ENCODE measurements around the gene ZNF169.
"Not testable (repeated sequence)": the region's sequence is repeated elsewhere in the genome, so short reads cannot be mapped to it uniquely, and the experiment has no call there.

Gene ZNF169

DNA sequence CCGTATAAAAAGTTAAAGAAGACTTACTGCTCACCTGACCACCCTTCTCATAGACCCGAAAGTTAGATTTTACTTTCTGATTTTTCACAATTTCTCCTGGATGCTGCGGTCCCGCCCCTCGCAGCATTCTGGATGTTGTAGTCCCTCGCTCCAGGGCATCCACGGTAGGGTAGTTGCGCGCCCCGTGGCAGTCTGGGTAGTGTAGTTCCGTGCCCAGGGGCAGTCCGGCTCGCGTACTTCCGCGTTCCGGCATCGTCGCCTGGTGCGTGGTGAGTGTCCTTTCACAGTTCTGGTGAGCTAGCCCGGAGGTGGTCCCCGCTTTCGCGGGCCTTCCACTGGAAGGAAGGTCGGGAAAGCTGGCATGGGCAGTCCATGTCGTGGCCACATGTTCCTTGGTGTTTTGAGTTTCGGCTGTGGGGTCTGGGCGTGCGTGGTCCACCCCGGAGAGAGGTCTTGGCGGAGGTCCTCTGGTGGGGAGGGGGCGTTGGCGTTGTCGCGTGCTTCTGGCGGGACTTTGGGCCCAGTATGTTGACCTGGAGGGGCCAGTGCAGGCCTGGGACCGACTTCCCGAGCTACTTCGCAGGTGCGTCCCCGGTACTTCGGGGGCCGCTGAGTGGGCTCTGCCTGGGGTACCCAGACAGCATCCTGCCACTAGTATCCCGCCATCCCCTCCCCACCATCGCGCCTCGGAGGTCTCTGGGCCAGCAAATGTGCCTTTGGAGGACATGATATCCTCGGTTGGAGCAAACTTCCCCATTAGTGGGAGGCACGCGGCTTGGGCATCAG is at the start of gene ZNF169:
Gene ZNF169 (plus strand): TSS at position 222 of the 786 bp plus-strand sequence. CDS start 19,515 bp downstream, outside the sequence.
- H3K9ac ChIP-seq (ENCODE audit: low read length) = peak within 1 kb of the TSS; percentile 70
- H3K27me3 ChIP-seq (ENCODE audit: control insufficient read depth, insufficient read depth, low read length) = no peaks in the 10 kb centered on the region
- peaks cover 5% of the 10 kb centered on the region; the same call in 1 of the 2 replicates for H3K4me1 ChIP-seq (ENCODE audit: control insufficient read depth, insufficient read depth, low read length)
- H3K36me3 ChIP-seq (ENCODE audit: control insufficient read depth, insufficient read depth, low read length) = peaks cover 4% of the 10 kb centered on the region; the same call in 1 of the 2 replicates
- no peak within 1 kb of the TSS for H3K27ac ChIP-seq (ENCODE audit: low read depth, low read length)
- H3K9me3 ChIP-seq (ENCODE audit: control insufficient read depth, insufficient read depth, low read depth, low read length) = no peaks in the 10 kb centered on the region
- H3K4me3 ChIP-seq (ENCODE audit: low read depth, low read length) = peak within 1 kb of the TSS; percentile 82

DNA sequence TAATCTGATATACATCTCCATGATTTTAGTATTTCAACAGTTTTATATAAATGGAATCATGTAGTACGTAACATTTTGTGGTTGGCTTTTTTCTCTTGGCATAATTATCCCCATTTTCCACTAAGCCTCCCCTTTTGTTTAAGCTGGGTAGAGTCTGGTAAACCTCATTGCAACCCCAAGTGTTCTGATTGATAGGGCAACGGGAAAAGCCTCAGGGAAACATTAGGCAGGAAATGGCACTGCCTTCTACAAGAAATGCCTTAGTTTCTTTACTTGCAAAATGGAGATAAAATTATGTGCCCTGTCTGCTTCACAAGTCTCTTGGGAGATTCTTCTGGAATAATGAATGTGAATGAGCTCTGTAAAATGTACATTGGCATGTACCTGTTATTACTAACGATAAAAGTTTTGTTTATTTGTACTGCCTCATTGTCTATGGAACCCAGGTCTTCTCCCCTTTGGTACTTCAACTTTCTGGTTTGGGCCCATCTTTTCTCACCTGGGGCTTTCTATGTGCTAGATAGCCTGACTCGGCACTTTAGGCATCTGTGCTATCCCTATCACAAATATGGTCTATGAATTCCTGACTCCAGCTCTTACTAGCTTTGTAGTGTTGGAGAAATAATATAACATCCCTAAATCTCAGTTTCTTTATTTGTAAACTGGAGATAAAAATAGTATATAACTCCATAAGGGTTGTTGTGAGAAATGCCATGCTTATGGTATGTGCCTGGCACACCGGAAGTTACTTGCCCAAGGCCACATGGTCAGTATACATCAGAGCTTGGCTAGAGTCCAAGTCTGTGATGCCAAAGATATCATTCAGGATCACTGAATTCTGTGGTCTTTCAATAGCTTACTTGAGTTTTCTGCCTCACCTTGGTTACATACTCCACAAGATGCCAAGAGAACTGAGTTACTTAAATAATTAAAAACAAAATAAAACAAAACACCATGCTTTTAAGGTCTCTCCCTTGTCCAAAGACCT is 48.2 kb upstream of the ZNF169 start:
- no peak overlapping the region for H3K27ac ChIP-seq (ENCODE audit: low read depth, low read length)
- no peaks in the 10 kb centered on the region for H3K36me3 ChIP-seq (ENCODE audit: control insufficient read depth, insufficient read depth, low read length)
- peaks cover 14% of the 10 kb centered on the region for H3K4me1 ChIP-seq (ENCODE audit: control insufficient read depth, insufficient read depth, low read length)

DNA sequence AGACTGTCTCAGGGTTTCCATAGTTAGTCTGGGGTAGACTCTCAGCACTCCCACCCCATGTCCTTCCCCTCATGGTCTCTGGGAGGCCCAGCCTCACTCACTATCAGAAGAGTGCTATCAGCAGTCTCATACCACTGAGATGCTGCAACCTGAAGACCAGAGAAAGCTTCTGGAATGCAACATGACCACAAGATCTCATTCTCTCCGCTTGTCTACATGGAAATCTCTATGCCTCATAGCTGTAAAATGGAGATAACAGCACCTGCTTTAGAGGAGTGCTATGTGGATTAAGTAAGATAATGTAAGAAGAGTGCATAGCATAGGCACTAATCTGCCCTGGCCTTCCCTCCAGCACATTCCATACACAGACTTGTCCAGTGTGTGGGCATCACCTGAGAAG is 47.0 kb upstream of the ZNF169 start:
- H3K27me3 ChIP-seq (ENCODE audit: control insufficient read depth, insufficient read depth, low read length) = no peaks in the 10 kb centered on the region
- H3K9me3 ChIP-seq (ENCODE audit: control insufficient read depth, insufficient read depth, low read depth, low read length) = peaks cover 9% of the 10 kb centered on the region
- H3K27ac ChIP-seq (ENCODE audit: low read depth, low read length) = no peak overlapping the region
- peaks cover 14% of the 10 kb centered on the region for H3K4me1 ChIP-seq (ENCODE audit: control insufficient read depth, insufficient read depth, low read length)
- no peak overlapping the region for H3K4me3 ChIP-seq (ENCODE audit: low read depth, low read length)
- H3K36me3 ChIP-seq (ENCODE audit: control insufficient read depth, insufficient read depth, low read length) = no peaks in the 10 kb centered on the region
- no peak overlapping the region for H3K9ac ChIP-seq (ENCODE audit: low read length)

More for the DNA sequence above, 48.2 kb upstream of the ZNF169 start:
- Histone ChIP-seq H3K9ac (ENCODE audit: low read length) (no peak overlapping the region), H3K4me3 (ENCODE audit: low read depth, low read length) (no peak overlapping the region), H3K27me3 (ENCODE audit: control insufficient read depth, insufficient read depth, low read length) (no peaks in the 10 kb centered on the region), H3K9me3 (ENCODE audit: control insufficient read depth, insufficient read depth, low read depth, low read length) (0 out of 2 replicates have a peak, but pooled peaks cover 2% of the 10 kb centered on the region)

DNA sequence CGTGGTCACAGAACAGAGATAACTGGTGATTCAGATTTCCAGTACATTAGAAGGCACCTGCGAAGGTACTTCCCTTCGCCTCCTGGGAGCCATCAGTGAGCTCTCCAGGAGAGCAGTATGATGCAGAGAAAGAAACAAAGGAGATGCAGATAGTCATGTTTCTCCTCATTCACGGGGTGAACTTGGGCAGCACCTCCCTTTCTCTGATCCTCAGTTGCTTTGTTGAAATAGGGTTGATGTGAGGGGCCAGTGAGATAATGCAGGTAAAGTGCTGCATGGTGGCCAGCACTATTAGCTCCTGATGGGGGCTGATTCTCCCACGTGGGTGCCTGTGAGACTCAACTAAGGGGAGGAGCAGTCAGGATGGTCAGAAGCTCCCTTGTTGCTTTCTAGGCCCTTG is 46.6 kb upstream of the ZNF169 start:
- no peak overlapping the region for H3K9ac ChIP-seq (ENCODE audit: low read length)
- H3K4me1 ChIP-seq (ENCODE audit: control insufficient read depth, insufficient read depth, low read length) = peaks cover 14% of the 10 kb centered on the region
- no peaks in the 10 kb centered on the region for H3K27me3 ChIP-seq (ENCODE audit: control insufficient read depth, insufficient read depth, low read length)
- no peak overlapping the region for H3K4me3 ChIP-seq (ENCODE audit: low read depth, low read length)
- no peak overlapping the region for H3K27ac ChIP-seq (ENCODE audit: low read depth, low read length)
- no peaks in the 10 kb centered on the region for H3K36me3 ChIP-seq (ENCODE audit: control insufficient read depth, insufficient read depth, low read length)
- peaks cover 9% of the 10 kb centered on the region for H3K9me3 ChIP-seq (ENCODE audit: control insufficient read depth, insufficient read depth, low read depth, low read length)

DNA sequence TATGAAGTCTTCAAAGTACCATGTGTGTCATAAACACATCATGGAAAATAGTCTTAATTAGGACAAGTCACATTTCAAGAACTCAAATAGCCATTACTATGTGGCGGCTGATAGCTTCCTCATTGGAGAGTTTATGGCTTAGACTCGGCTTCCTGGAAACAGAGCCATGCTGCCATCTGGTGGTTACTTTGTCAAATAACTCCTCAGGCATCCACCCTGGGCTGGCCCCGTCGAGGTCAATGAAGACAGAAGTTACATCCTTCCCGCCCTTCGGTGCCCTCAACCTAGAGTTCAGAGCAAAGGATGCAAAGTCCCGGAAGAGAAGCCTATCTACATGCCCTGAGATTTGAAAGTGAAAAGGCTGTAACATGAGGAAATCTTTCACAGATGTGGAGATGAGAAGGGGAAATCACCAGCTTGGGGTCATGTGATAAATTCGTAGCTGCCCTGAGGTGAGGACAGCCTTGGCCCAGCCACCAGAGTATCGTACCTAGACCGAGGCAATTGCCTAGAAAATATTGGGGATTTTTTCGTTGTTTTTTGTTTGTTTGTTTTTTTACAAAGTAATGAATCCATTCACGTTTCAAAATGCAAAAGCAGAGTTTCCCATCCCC is 45.5 kb upstream of the ZNF169 start:
- no peak overlapping the region for H3K4me3 ChIP-seq (ENCODE audit: low read depth, low read length)
- no peak overlapping the region for H3K27ac ChIP-seq (ENCODE audit: low read depth, low read length)
- no peaks in the 10 kb centered on the region for H3K27me3 ChIP-seq (ENCODE audit: control insufficient read depth, insufficient read depth, low read length)
- no peaks in the 10 kb centered on the region for H3K36me3 ChIP-seq (ENCODE audit: control insufficient read depth, insufficient read depth, low read length)
- no peak overlapping the region for H3K9ac ChIP-seq (ENCODE audit: low read length)
- peaks cover 14% of the 10 kb centered on the region for H3K4me1 ChIP-seq (ENCODE audit: control insufficient read depth, insufficient read depth, low read length)
- peaks cover 9% of the 10 kb centered on the region for H3K9me3 ChIP-seq (ENCODE audit: control insufficient read depth, insufficient read depth, low read depth, low read length)

DNA sequence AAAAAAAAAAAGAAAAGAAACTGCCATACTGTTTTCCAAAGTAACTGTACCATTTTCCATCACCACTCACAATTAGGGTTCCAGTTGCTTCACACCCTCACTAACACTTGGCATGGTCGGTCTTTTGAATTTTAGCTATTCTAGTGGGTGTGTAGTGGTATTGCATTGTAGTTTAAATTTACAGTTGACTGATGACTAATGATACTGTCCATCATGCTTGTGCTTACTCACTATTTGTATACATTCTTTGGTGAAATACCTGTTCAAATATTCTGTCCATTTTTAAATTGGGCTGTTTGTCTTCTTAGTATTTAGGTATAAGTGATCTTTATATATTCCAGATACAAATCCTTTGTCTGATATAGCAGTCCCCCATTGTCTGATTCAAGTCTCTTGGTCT is 36.2 kb upstream of the ZNF169 start:
- H3K27me3 ChIP-seq (ENCODE audit: control insufficient read depth, insufficient read depth, low read length) = no peaks in the 10 kb centered on the region
- no peak overlapping the region for H3K9ac ChIP-seq (ENCODE audit: low read length)
- no peaks in the 10 kb centered on the region for H3K9me3 ChIP-seq (ENCODE audit: control insufficient read depth, insufficient read depth, low read depth, low read length)
- H3K4me3 ChIP-seq (ENCODE audit: low read depth, low read length) = no peak overlapping the region
- no peaks in the 10 kb centered on the region for H3K4me1 ChIP-seq (ENCODE audit: control insufficient read depth, insufficient read depth, low read length)
- no peaks in the 10 kb centered on the region for H3K36me3 ChIP-seq (ENCODE audit: control insufficient read depth, insufficient read depth, low read length)
- H3K27ac ChIP-seq (ENCODE audit: low read depth, low read length) = no peak overlapping the region

DNA sequence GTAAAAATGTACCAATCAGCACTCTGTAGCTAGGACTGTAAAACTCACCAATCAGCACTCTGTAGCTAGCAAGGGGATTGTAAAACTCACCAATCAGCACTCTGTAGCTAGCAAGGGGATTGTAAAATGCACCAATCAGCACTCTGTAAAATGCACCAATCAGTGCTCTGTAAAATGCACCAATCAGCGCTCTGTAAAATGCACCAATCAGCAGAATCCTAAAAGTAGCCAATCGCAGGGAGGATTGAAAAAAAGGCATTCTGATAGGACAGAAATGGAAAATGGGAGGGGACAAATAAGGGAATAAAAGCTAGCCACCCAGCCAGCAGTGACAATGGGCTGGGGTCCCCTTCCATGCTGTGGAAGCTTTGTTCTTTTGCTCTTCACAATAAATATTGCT is 33.7 kb upstream of the ZNF169 start:
- H3K9me3 ChIP-seq (ENCODE audit: control insufficient read depth, insufficient read depth, low read depth, low read length); H3K9ac ChIP-seq (ENCODE audit: low read length); H3K36me3 ChIP-seq (ENCODE audit: control insufficient read depth, insufficient read depth, low read length); H3K27ac ChIP-seq (ENCODE audit: low read depth, low read length); H3K4me1 ChIP-seq (ENCODE audit: control insufficient read depth, insufficient read depth, low read length); H3K4me3 ChIP-seq (ENCODE audit: low read depth, low read length); H3K27me3 ChIP-seq (ENCODE audit: control insufficient read depth, insufficient read depth, low read length): not testable (repeated sequence)

DNA sequence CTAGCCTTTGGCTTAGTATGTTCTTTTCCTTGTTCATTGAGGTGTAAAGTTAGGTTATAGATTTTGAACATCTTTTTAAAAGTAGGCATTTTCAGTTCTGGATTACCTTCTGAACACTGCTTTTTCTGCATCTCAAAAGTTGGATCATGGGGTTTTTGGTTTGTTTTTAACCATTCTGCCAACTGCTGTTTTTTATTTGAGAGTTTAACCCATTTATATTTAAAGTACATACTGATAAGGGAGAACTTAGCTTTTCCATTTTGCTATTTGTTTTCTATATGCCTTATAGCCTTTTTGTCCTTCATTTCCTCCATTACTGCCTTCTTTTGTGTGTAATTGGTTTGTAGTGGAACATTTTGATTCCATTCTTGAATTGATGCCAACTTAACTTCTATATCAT is 30.5 kb upstream of the ZNF169 start:
- Histone ChIP-seq H3K4me3 (ENCODE audit: low read depth, low read length) (no peak overlapping the region), H3K27ac (ENCODE audit: low read depth, low read length) (no peak overlapping the region), H3K9me3 (ENCODE audit: control insufficient read depth, insufficient read depth, low read depth, low read length) (no peaks in the 10 kb centered on the region), H3K9ac (ENCODE audit: low read length) (no peak overlapping the region), H3K4me1 (ENCODE audit: control insufficient read depth, insufficient read depth, low read length) (no peaks in the 10 kb centered on the region), H3K27me3 (ENCODE audit: control insufficient read depth, insufficient read depth, low read length) (no peaks in the 10 kb centered on the region), H3K36me3 (ENCODE audit: control insufficient read depth, insufficient read depth, low read length) (no peaks in the 10 kb centered on the region)

DNA sequence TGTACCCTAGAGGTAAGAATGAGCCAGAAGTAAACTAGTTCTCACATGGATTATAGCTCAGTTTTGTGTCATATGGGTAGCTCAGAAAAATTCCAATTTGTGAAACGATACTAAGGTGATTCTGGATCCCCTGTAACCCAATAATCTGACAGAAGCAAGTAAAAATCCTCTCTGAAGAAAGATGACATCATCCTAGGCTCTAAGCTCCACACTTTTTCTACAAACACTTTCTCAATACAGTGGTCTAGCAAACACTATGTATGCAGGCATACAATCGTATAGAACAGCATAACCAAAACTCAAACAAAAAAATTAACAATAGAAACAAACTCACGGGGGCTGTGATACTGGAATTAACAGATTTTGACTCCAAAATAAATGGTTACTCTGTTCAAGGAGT is 26.7 kb upstream of the ZNF169 start:
- Histone ChIP-seq H3K9me3 (ENCODE audit: control insufficient read depth, insufficient read depth, low read depth, low read length) (no peaks in the 10 kb centered on the region), H3K27ac (ENCODE audit: low read depth, low read length) (no peak overlapping the region), H3K9ac (ENCODE audit: low read length) (no peak overlapping the region), H3K4me1 (ENCODE audit: control insufficient read depth, insufficient read depth, low read length) (no peaks in the 10 kb centered on the region), H3K36me3 (ENCODE audit: control insufficient read depth, insufficient read depth, low read length) (no peaks in the 10 kb centered on the region), H3K4me3 (ENCODE audit: low read depth, low read length) (no peak overlapping the region), H3K27me3 (ENCODE audit: control insufficient read depth, insufficient read depth, low read length) (no peaks in the 10 kb centered on the region)

DNA sequence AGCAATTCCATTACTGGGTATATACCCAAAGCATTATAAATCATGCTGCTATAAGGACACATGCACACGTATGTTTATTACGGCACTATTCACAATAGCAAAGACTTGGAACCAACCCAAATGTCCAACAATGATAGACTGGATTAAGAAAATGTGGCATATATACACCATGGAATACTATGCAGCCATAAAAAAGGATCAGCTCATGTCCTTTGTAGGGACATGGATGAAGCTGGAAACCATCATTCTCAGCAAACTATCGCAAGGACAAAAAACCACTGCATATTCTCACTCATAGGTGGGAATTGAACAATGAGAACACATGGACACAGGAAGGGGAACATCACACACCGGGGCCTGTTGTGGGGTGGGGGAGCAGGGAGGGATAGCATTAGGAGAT is 18.0 kb upstream of the ZNF169 start:
- H3K9me3 ChIP-seq (ENCODE audit: control insufficient read depth, insufficient read depth, low read depth, low read length); H3K4me1 ChIP-seq (ENCODE audit: control insufficient read depth, insufficient read depth, low read length); H3K36me3 ChIP-seq (ENCODE audit: control insufficient read depth, insufficient read depth, low read length); H3K27me3 ChIP-seq (ENCODE audit: control insufficient read depth, insufficient read depth, low read length); H3K9ac ChIP-seq (ENCODE audit: low read length); H3K27ac ChIP-seq (ENCODE audit: low read depth, low read length); H3K4me3 ChIP-seq (ENCODE audit: low read depth, low read length): not testable (repeated sequence)
